WTC11 (cell line): ENCODE measurements around the gene DBH. TPM values are rescaled to one million over a fixed set of nuclear protein-coding genes. Genes with fewer than 3 reads are reported as not detected.

Experiments
- ATAC-seq: fragments of 200-7000 bp; cut with Tn5 transposase; 2 replicates; pipeline ENCODE4 v1.10.0; 2021; ENCODE audit warnings: mild to moderate bottlenecking, moderate library complexity
- CTCF ChIA-PET: fragments of 300-600 bp; sonication (Branson Sonifier 250); formaldehyde crosslinking; loops from one replicate; lab custom pipeline; 2021; ENCODE audit warnings: antibody characterized with exemption; lab: Charles Lee
- POLR2A ChIA-PET: fragments of 350-600 bp; sonication (Branson Sonifier 250); formaldehyde crosslinking; loops from one replicate; lab custom pipeline; 2021; ENCODE audit warnings: antibody characterized with exemption; lab: Charles Lee
- DNase-seq: peaks from one replicate; pipeline ENCODE4 v3.0.0; 2021; ENCODE audit warnings: low spot score
- H3K27ac Mint-ChIP-seq: 2 replicates; pipeline ENCODE4 v1.8.0; 2021; ENCODE audit warnings: mixed read lengths
- H3K27me3 Mint-ChIP-seq: 2 replicates; pipeline ENCODE4 v1.8.0; 2021; ENCODE audit warnings: low read depth, mild to moderate bottlenecking, moderate library complexity, mixed read lengths
- H3K36me3 Mint-ChIP-seq: 2 replicates; pipeline ENCODE4 v1.8.0; 2021; ENCODE audit warnings: mixed read lengths
- H3K4me1 Mint-ChIP-seq: 2 replicates; pipeline ENCODE4 v1.8.0; 2022; ENCODE audit warnings: mixed read lengths
- H3K4me3 Mint-ChIP-seq: 2 replicates; pipeline ENCODE4 v1.8.0; 2021; ENCODE audit warnings: mild to moderate bottlenecking, moderate library complexity, mixed read lengths
- H3K9me3 Mint-ChIP-seq: 2 replicates; pipeline ENCODE4 v1.8.0; 2021; ENCODE audit warnings: mixed read lengths
- ELF4 ChIP-seq: sonication (generic); formaldehyde crosslinking; IDR thresholded peaks from 2 replicates; pipeline ENCODE4 v1.8.1; 2022; ENCODE audit warnings: low read depth, mild to moderate bottlenecking, moderate library complexity, missing genetic modification reagents
- FOXJ3 ChIP-seq: sonication (generic); formaldehyde crosslinking; IDR thresholded peaks from 2 replicates; pipeline ENCODE4 v1.9.0; 2021; ENCODE audit warnings: missing genetic modification reagents, mild to moderate bottlenecking, borderline replicate concordance
- GABPB1 ChIP-seq: sonication (generic); formaldehyde crosslinking; IDR thresholded peaks from 2 replicates; pipeline ENCODE4 v1.8.1; 2023; ENCODE audit warnings: mild to moderate bottlenecking, missing genetic modification reagents
- GRHL2 ChIP-seq: fragments of 250-450 bp; sonication (Bioruptor Pico); IDR thresholded peaks from 2 replicates; pipeline ENCODE4 v1.8.0; 2022; ENCODE audit warnings: mild to moderate bottlenecking, moderate library complexity; ENCODE audit not compliant: insufficient replicate concordance, severe bottlenecking
- SP1 ChIP-seq: sonication (generic); formaldehyde crosslinking; conservative IDR thresholded peaks from 2 replicates; pipeline ENCODE4 v1.8.1; 2022; ENCODE audit warnings: missing genetic modification reagents
- total RNA-seq: library from RNA; stranded (reverse); gene quantifications from 3 replicates; pipeline ENCODE4 v1.2.3, GENCODE V29; 2021
- TF ChIP-seq, protein P1 (sequence below): sonication (generic); formaldehyde crosslinking; IDR thresholded peaks from 2 replicates; pipeline ENCODE4 v1.8.0; 2023; ENCODE audit warnings: missing genetic modification reagents
- TF ChIP-seq, protein P2 (sequence below): sonication (generic); formaldehyde crosslinking; IDR thresholded peaks from 2 replicates; pipeline ENCODE4 v1.8.1; 2023; ENCODE audit warnings: mild to moderate bottlenecking, missing genetic modification reagents, moderate library complexity
- TF ChIP-seq, protein P3 (sequence below): sonication (generic); formaldehyde crosslinking; IDR thresholded peaks from 2 replicates; pipeline ENCODE4 v1.8.0; 2023; ENCODE audit warnings: missing genetic modification reagents, mild to moderate bottlenecking, borderline replicate concordance
- TF ChIP-seq, protein P4 (sequence below): fragments of 250-450 bp; sonication (Bioruptor Pico); IDR thresholded peaks from 2 replicates; pipeline ENCODE4 v1.9.0; 2021; ENCODE audit warnings: mild to moderate bottlenecking
- TF ChIP-seq, protein P5 (sequence below): sonication (generic); formaldehyde crosslinking; IDR thresholded peaks from 2 replicates; pipeline ENCODE4 v1.8.1; 2022; ENCODE audit warnings: mild to moderate bottlenecking, missing genetic modification reagents, moderate library complexity, borderline replicate concordance
- TF ChIP-seq, protein P6 (sequence below): sonication (generic); formaldehyde crosslinking; IDR thresholded peaks from 2 replicates; pipeline ENCODE4 v1.8.0; 2022; ENCODE audit warnings: mild to moderate bottlenecking, missing genetic modification reagents

The DBH gene
- total RNA-seq, 1 experiment from 2014 or later: 0.24 TPM

DNA sequence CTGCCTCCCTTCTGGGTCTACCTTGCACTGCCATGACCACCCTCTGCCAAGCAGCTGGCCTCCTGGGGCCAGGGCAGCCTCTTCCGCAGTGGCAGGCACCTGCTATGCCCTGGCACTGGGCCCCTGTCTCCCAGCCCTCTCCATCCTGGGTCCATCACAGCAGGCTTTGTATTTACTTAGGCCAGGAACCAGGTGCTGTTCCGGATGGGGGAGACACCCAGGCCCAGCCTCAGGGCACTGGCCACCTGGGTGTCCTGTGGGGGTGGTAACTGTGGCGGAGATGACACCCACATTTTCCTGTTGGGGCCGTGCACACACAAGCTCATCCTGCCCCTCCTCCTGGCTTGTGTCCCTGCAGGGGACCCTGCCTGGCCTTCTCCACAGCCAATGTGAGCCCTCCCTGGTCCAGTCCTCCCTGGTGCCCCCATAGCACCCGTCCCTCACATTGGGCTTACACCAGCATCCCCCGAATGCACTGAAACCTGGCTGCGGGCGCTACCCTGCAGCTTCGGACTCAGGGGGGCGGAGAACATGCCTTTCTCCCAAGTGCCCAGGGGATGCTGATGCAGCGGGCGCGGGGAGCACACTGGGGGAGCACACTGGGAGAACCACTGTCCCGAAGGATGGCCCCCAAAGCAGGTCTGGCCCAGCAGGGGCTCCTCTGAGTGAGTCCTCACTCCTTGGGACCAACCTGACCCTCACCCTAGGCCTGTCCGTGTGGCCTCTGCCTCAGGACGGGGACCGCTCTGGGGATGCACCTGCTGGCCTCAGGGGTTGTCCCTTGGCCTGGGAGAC lies 44.9 kb upstream of the DBH start:
- no peak for ATAC-seq
- TF ChIP-seq, protein P1, sequence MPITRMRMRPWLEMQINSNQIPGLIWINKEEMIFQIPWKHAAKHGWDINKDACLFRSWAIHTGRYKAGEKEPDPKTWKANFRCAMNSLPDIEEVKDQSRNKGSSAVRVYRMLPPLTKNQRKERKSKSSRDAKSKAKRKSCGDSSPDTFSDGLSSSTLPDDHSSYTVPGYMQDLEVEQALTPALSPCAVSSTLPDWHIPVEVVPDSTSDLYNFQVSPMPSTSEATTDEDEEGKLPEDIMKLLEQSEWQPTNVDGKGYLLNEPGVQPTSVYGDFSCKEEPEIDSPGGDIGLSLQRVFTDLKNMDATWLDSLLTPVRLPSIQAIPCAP (CRISPR knock-in tag): no peak
- TF ChIP-seq, protein P2, sequence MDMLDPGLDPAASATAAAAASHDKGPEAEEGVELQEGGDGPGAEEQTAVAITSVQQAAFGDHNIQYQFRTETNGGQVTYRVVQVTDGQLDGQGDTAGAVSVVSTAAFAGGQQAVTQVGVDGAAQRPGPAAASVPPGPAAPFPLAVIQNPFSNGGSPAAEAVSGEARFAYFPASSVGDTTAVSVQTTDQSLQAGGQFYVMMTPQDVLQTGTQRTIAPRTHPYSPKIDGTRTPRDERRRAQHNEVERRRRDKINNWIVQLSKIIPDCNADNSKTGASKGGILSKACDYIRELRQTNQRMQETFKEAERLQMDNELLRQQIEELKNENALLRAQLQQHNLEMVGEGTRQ (CRISPR knock-in tag): no peak
- no peak overlapping the region for H3K27ac Mint-ChIP-seq
- ChIA-PET CTCF (interaction anchor here (0.9 to 2.3 kb wide), 3 partner anchors 14 to 64 kb away, joined by 4 to 7 read pairs (median 7); no protein-coding TSS in a partner anchor), POLR2A (no interaction called here)
- no peaks in the 10 kb centered on the region for H3K4me1 Mint-ChIP-seq
- H3K27me3 Mint-ChIP-seq: peaks cover 10% of the 10 kb centered on the region; the same call in 1 of the 2 replicates
- no peak overlapping the region for H3K4me3 Mint-ChIP-seq
- peaks cover 13% of the 10 kb centered on the region for H3K9me3 Mint-ChIP-seq
- DNase-seq: no peak
- peaks cover 5% of the 10 kb centered on the region for H3K36me3 Mint-ChIP-seq

DNA sequence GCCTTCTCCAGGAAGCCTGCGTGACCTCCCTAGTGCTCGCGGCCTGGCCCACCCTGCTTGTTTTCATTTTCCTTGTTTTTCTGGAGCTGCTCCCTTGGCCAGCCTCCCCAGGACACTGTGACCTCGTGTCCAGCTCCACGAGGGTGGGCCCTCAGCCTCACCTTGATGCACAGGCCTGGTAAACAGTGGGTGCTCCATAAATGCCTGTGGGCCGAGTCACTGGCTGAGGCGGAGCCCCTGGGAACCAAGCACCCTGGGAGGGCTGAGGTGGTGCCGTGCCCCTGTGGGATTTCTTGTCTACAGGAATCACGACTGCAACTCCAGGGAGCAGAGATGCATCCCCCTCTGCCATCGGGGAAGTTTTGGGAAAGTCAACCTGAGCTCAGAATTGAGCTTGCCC lies 44.2 kb upstream of the DBH start:
- ChIA-PET POLR2A (no interaction called here), CTCF (interaction anchor here (2.3 to 3.1 kb wide), 2 partner anchors 64 to 134 kb away, joined by 7 to 11 read pairs; no protein-coding TSS in a partner anchor)
- Mint-ChIP-seq H3K4me1 (no peaks in the 10 kb centered on the region), H3K4me3 (no peak overlapping the region), H3K36me3 (peaks cover 10% of the 10 kb centered on the region), H3K27me3 (peaks cover 13% of the 10 kb centered on the region), H3K9me3 (peaks cover 20% of the 10 kb centered on the region), H3K27ac (no peak overlapping the region)
- TF ChIP-seq, protein P3, sequence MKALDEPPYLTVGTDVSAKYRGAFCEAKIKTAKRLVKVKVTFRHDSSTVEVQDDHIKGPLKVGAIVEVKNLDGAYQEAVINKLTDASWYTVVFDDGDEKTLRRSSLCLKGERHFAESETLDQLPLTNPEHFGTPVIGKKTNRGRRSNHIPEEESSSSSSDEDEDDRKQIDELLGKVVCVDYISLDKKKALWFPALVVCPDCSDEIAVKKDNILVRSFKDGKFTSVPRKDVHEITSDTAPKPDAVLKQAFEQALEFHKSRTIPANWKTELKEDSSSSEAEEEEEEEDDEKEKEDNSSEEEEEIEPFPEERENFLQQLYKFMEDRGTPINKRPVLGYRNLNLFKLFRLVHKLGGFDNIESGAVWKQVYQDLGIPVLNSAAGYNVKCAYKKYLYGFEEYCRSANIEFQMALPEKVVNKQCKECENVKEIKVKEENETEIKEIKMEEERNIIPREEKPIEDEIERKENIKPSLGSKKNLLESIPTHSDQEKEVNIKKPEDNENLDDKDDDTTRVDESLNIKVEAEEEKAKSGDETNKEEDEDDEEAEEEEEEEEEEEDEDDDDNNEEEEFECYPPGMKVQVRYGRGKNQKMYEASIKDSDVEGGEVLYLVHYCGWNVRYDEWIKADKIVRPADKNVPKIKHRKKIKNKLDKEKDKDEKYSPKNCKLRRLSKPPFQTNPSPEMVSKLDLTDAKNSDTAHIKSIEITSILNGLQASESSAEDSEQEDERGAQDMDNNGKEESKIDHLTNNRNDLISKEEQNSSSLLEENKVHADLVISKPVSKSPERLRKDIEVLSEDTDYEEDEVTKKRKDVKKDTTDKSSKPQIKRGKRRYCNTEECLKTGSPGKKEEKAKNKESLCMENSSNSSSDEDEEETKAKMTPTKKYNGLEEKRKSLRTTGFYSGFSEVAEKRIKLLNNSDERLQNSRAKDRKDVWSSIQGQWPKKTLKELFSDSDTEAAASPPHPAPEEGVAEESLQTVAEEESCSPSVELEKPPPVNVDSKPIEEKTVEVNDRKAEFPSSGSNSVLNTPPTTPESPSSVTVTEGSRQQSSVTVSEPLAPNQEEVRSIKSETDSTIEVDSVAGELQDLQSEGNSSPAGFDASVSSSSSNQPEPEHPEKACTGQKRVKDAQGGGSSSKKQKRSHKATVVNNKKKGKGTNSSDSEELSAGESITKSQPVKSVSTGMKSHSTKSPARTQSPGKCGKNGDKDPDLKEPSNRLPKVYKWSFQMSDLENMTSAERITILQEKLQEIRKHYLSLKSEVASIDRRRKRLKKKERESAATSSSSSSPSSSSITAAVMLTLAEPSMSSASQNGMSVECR (CRISPR knock-in tag): no peak
- TF ChIP-seq GRHL2: no peak
- TF ChIP-seq, protein P4, sequence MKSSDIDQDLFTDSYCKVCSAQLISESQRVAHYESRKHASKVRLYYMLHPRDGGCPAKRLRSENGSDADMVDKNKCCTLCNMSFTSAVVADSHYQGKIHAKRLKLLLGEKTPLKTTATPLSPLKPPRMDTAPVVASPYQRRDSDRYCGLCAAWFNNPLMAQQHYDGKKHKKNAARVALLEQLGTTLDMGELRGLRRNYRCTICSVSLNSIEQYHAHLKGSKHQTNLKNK (CRISPR knock-in tag): no peak
- no peak for ATAC-seq
- DNase-seq: no peak

DNA sequence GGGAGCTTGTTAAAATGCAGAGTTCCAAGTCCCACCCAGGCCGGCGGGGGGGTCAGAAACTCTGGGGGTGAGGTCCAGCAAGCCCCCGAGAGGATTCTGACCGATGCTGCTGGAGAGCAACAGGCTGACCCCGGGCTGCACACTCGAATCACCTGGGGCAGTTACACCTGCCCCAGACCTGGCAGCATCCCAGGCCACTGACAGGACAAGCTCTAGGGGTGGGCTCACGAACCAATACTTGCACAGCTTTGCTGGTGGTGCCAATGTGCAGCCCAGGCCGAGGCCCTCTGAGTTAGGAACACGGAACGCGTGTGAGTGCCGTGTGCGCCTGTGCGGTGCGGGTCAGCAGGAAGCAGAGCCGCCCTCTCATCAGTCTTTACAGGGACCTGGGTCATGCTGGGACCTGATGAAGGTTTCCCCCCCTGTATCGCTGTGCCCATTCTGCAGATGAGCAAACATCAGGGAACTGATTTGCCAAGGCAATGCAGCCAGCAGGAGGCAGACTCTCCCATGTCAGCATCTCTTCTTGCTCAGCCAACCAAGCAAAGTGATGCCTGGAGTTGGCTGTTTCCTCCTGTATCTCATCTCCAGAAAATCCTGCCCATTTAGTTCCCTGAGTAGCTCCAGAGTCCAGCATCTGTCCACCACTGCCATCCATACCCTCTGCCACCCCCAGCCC lies 43.3 kb upstream of the DBH start:
- Mint-ChIP-seq H3K27me3 (peaks cover 18% of the 10 kb centered on the region), H3K27ac (no peak overlapping the region), H3K4me3 (no peak overlapping the region), H3K4me1 (no peaks in the 10 kb centered on the region)
- CTCF ChIA-PET: interaction anchor here (0.6 to 3.1 kb wide), 5 partner anchors 65 to 388 kb away, joined by 3 to 11 read pairs (median 4); no protein-coding TSS in a partner anchor
- ATAC-seq: no peak
- DNase-seq: no peak
- no peak for TF ChIP-seq SP1 (CRISPR knock-in tag)
- TF ChIP-seq ELF4: no peak
- TF ChIP-seq FOXJ3 (CRISPR knock-in tag): no peak
- TF ChIP-seq, protein P5, sequence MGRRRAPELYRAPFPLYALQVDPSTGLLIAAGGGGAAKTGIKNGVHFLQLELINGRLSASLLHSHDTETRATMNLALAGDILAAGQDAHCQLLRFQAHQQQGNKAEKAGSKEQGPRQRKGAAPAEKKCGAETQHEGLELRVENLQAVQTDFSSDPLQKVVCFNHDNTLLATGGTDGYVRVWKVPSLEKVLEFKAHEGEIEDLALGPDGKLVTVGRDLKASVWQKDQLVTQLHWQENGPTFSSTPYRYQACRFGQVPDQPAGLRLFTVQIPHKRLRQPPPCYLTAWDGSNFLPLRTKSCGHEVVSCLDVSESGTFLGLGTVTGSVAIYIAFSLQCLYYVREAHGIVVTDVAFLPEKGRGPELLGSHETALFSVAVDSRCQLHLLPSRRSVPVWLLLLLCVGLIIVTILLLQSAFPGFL: no peak
- TF ChIP-seq GABPB1 (CRISPR knock-in tag): no peak
- TF ChIP-seq, protein P4 (CRISPR knock-in tag): no peak
- TF ChIP-seq, protein P6, sequence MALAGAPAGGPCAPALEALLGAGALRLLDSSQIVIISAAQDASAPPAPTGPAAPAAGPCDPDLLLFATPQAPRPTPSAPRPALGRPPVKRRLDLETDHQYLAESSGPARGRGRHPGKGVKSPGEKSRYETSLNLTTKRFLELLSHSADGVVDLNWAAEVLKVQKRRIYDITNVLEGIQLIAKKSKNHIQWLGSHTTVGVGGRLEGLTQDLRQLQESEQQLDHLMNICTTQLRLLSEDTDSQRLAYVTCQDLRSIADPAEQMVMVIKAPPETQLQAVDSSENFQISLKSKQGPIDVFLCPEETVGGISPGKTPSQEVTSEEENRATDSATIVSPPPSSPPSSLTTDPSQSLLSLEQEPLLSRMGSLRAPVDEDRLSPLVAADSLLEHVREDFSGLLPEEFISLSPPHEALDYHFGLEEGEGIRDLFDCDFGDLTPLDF (CRISPR knock-in tag): no peak
- TF ChIP-seq, all 79 proteins: peak for 0
- Mint-ChIP-seq H3K36me3 (peaks cover 19% of the 10 kb centered on the region), H3K9me3 (peaks cover 29% of the 10 kb centered on the region)
- POLR2A ChIA-PET: no interaction called here
